HG03045 (cell line): ENCODE results near the gene HYPK.
"Not testable (repeated sequence)": the region's sequence is repeated elsewhere in the genome, so short reads cannot be mapped to it uniquely, and the experiment has no call there.

Source experiments
- ATAC-seq: cut with Tn5 transposase; IDR thresholded peaks from one replicate; pipeline ENCODE4 v1.9.1; 2021; ENCODE audit warnings: mild to moderate bottlenecking, moderate library complexity; ENCODE audit not compliant: unreplicated experiment

The HYPK gene

DNA sequence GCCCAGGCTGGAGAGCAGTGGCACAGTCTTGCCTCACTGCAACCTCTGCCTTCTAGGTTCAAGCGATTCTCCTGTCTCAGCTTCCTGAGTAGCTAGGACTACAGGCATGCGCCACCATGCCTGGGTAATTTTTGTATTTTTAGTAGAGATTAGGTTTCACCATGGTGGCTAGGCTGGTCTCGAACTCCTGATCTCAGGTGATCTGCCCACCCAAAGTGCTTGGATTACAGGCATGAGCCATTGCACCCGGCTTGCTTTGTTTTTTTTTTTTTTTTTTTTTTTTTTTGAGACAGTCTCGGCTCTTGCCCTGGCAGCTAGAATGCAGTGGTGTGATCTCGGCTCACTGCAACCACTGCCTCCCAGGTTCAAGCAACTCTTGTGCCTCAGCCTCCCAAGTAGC is 32.1 kb downstream of the HYPK start:
- not testable (repeated sequence) for ATAC-seq

DNA sequence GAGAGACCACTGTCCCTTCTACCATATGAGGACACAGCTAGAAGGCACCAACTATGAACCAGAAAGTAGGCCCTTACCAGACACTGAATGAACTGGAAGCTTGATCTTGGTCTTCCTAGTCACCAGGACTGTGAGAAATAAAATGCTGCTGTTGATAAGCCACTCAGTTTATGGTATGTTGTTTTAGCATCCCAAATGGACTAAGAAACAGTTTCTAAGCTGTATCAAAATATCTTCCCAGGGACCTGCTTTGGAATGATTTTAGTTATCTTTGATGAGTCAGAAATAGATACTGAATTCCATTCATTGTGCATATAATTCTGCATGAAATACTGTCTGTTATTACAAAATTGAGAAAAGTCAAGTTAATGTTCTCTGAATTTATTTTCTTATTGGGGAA is 45.0 kb downstream of the HYPK start:
- ATAC-seq = no peak

DNA sequence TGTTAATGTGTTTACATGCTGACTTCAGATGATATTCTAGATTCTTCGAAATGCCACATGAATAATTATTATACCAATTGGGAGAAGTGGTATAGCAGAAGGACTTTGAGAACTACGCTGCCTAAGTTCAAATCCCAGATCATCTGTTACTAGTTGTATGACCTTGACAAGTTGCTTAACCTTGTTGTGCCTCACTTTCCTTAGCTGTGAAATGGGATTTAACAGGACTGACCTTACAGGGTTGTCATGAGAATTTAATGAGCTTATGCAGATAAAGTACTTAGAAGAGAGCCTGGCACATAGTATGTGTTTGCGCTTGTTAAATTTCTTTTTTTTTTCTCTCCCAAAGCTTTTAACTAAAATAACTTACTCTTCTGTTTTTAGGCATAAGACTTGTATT is 50.9 kb downstream of the HYPK start:
- ATAC-seq = no peak

DNA sequence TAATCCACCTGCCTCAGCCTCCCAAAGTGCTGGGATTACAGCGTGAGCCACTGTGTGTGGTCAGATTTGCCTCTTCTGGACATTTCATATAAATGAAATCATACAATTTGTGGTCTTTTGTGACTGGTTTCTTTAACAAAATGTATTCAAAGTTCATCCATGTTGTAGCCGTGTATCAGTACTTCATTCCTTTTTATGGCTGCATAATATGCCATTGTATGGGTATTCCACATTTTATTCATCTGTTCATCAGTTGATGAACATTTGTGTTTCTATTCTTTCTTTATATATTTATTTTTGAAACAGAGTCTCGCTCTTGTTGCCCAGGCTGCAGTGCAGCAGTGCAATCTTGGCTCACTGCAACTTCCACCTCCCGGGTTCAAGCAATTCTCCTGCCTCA is 52.2 kb downstream of the HYPK start:
- ATAC-seq = no peak
